Fibroblast of skin of right quadriceps (primary cell): ENCODE data around the gene A3GALT2.

Source experiments
- DNase-seq: peaks from one replicate; pipeline ENCODE4 v3.0.0-alpha.2; 2013

A3GALT2 gene

GRCh38 chr1:33330906-33331305 is 10.0 kb upstream of the A3GALT2 start:
- no peak for DNase-seq

GRCh38 chr1:33330361-33330890 is 9.5 kb upstream of the A3GALT2 start:
- no peak for DNase-seq

- DNase-seq: no peak
Observed at GRCh38 chr1:33329600-33330305, 8.9 kb upstream of the A3GALT2 start.

GRCh38 chr1:33328817-33329216 is 7.9 kb upstream of the A3GALT2 start:
- no peak for DNase-seq

- DNase-seq: peak; percentile 91
Observed at GRCh38 chr1:33327587-33328325, 6.9 kb upstream of the A3GALT2 start.

- no peak for DNase-seq
Observed at GRCh38 chr1:33326785-33327184, 5.9 kb upstream of the A3GALT2 start.

- DNase-seq: no peak
Observed at GRCh38 chr1:33324677-33325575, 4.0 kb upstream of the A3GALT2 start.

- no peak for DNase-seq
Observed at GRCh38 chr1:33323663-33324477, 3.0 kb upstream of the A3GALT2 start.

- DNase-seq: no peak
Observed at GRCh38 chr1:33322870-33323585, 2.1 kb upstream of the A3GALT2 start.

GRCh38 chr1:33322109-33322508 is 1.2 kb upstream of the A3GALT2 start:
- no peak for DNase-seq

- DNase-seq: no peak
Observed at GRCh38 chr1:33321178-33321577, 280 bp upstream of the A3GALT2 start.

- DNase-seq: no peak
Observed at GRCh38 chr1:33319949-33320618, 814 bp downstream of the A3GALT2 start.

- no peak for DNase-seq
Observed at GRCh38 chr1:33319186-33319948, 1.5 kb downstream of the A3GALT2 start.

- peak; percentile 42 for DNase-seq
Observed at GRCh38 chr1:33317946-33318345, 3.0 kb downstream of the A3GALT2 start.

- DNase-seq: no peak
Observed at GRCh38 chr1:33317354-33317753, 3.5 kb downstream of the A3GALT2 start.

GRCh38 chr1:33316601-33317000 is 4.3 kb downstream of the A3GALT2 start:
- no peak for DNase-seq

- DNase-seq: no peak
Observed at GRCh38 chr1:33314416-33314815, 6.5 kb downstream of the A3GALT2 start.

- DNase-seq: no peak
Observed at GRCh38 chr1:33312413-33312749, 8.5 kb downstream of the A3GALT2 start.

GRCh38 chr1:33311706-33312412 is 9.0 kb downstream of the A3GALT2 start:
- DNase-seq: no peak

- DNase-seq: no peak
Observed at GRCh38 chr1:33310702-33311101, 10.2 kb downstream of the A3GALT2 start.
